Naive thymus-derived CD8-positive, alpha-beta T cell (primary cell): ENCODE results near the gene CCNY. TPM values are rescaled to one million over a fixed set of nuclear protein-coding genes. Genes with fewer than 3 reads are reported as not detected.

Experiments used
- ATAC-seq, 2 donors: fragments of 150-1000 bp; cut with Tn5 transposase in 1 of 2; sonication (Bioruptor Pico), chemical (Tn5 transposase) in 1 of 2; 1 replicate in 1 of 2; 2 replicates in 1 of 2; pipeline ENCODE4 v1.10.0; 2021; ENCODE audit warnings: mild to moderate bottlenecking in 2 of 2, moderate library complexity in 2 of 2
- POLR2A ChIA-PET: fragments of 350-600 bp; sonication (Branson Sonifier 250); formaldehyde crosslinking; loops from one replicate; lab custom pipeline; 2021; ENCODE audit warnings: antibody characterized with exemption; lab: Charles Lee
- DNase-seq, 10 donors: peaks; one replicate each; pipeline versions ENCODE4 v3.0.0 to v3.0.0-alpha.2; 2020 to 2022
- H3K27ac Mint-ChIP-seq, 10 donors: one replicate each; pipeline ENCODE4 v1.8.0; 2020 to 2022; ENCODE audit warnings: mild to moderate bottlenecking in 10 of 10, mixed read lengths in 10 of 10, moderate library complexity in 4 of 10, inconsistent platforms in 1 of 10
- H3K27me3 Mint-ChIP-seq, 5 donors: one replicate each; pipeline ENCODE4 v1.8.0; 2021 to 2022; ENCODE audit warnings: mixed read lengths in 5 of 5
- H3K36me3 Mint-ChIP-seq, 3 donors: one replicate each; pipeline ENCODE4 v1.8.0; 2020 to 2022; ENCODE audit warnings: mixed read lengths in 3 of 3, mild to moderate bottlenecking in 2 of 3, inconsistent platforms in 1 of 3
- H3K4me1 Mint-ChIP-seq, 4 donors: one replicate each; pipeline ENCODE4 v1.8.0; 2021 to 2022; ENCODE audit warnings: mixed read lengths in 4 of 4
- H3K4me3 Mint-ChIP-seq, 10 donors: one replicate each; pipeline ENCODE4 v1.8.0; 2020 to 2022; ENCODE audit warnings: mild to moderate bottlenecking in 10 of 10, mixed read lengths in 10 of 10, moderate library complexity in 6 of 10, inconsistent platforms in 1 of 10
- H3K9me3 Mint-ChIP-seq, 9 donors: one replicate each; pipeline ENCODE4 v1.8.0; 2020 to 2022; ENCODE audit warnings: mixed read lengths in 9 of 9, mild to moderate bottlenecking in 3 of 9, inconsistent platforms in 1 of 9, moderate library complexity in 1 of 9
- polyA plus RNA-seq, 3 donors: library from polyadenylated mRNA; unstranded; fragments of 300-500 nt; fragmentation: Illumina TruSeq; gene quantifications; one replicate each; pipeline ENCODE4 v1.2.3, GENCODE V29; 2021
- total RNA-seq, 8 experiments: library from RNA in 2 of 8; stranded (reverse) in 2 of 8; gene quantifications; one replicate each; pipeline ENCODE4 v1.2.3 and lab custom pipeline; 2021 to 2026

The CCNY gene
- total and polyA plus RNA-seq, 5 experiments from 2014 or later: 11.0 to 78.6 (median 25.5) TPM

- H3K4me1 Mint-ChIP-seq: peaks cover 0 to 3% (median under 1%) of the 10 kb centered on the region in 4 donors
- POLR2A ChIA-PET: no interaction called here
- H3K27ac Mint-ChIP-seq: no peak overlapping the region
- no peak for ATAC-seq
- DNase-seq: no peak
- H3K9me3 Mint-ChIP-seq: peaks cover 0 to 28% (median 14%) of the 10 kb centered on the region in 9 donors
- H3K4me3 Mint-ChIP-seq: no peak overlapping the region
- peaks cover 2 to 21% (median 2%) of the 10 kb centered on the region in 3 donors for H3K36me3 Mint-ChIP-seq
- peaks cover 7 to 35% (median 24%) of the 10 kb centered on the region in 5 donors for H3K27me3 Mint-ChIP-seq
These were observed 252.5 kb downstream of the CCNY start for GRCh38 chr10:35588836-35589235.

DNA sequence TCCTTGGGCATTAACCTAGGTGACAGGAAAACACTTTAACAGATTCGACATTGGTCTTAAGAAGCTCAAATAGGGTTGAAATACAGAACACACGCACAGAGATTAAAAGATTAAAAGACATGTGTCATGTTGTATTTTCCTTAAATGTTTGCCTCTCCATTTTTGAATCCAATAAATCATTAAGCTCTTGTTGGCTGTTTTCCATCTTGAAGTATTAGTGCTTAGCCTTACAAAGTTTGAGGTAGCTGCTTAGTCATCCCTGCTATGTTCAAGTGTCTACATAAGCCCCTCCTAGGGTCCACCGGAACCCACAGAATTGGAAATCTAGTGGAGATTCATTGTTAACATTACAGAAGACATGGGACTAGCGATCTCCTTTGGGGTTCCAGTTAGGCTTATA, 256.1 kb downstream of the CCNY start:
- DNase-seq (no peak), ATAC-seq (no peak)
- Mint-ChIP-seq H3K4me3 (no peak overlapping the region), H3K9me3 (peaks cover 0 to 28% (median 14%) of the 10 kb centered on the region in 9 donors), H3K36me3 (peaks cover 0 to 21% (median 0%) of the 10 kb centered on the region in 3 donors), H3K4me1 (peaks cover 0 to 2% (median 0%) of the 10 kb centered on the region in 4 donors), H3K27me3 (peaks cover 7 to 22% (median 15%) of the 10 kb centered on the region in 5 donors), H3K27ac (no peak overlapping the region)
- POLR2A ChIA-PET: no interaction called here

DNA sequence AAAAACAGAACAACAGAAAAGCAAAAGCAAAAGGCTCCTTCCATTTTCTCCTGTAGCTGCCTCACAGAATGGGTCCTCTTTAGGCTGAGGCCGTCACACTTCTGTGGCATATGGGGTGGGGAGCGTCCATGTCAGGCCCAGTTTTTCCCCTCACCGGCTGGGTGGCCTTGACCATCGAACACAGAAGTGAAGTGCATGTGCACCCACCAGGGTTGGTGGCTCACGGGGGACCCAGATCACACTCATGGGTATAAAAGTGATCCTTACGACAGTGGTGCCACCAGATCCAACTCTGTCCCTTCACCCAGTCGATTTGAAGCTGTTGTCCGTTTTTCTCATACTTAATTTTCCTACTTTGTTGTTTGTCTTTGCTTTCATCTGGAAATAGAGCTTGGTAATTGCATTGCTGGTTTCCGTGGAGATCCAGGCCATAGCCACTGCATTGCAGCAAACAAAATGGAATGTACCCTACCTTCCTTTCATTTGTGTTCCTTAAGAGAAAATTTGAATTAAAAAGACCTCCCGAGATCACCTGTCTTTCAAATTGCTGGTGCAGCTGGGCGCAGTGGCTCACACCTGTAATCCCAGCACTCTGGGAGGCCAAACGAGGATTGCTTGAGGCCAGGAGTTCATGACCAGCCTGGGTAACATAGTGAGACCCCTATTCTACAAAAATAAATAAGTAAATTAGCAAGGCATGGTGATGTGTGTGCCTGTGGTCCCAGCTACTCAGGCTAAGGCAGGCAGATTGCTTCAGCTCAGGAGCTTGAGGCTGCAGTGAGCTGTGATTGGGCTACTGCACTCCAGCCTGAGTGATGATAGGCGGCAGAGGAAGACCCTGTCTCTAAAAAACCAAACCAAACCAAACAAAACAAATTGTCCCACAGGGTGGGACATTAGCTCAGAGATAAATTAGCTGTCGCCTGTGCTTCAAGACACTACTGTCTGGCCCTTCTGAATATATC, 258.1 kb downstream of the CCNY start:
- Mint-ChIP-seq H3K9me3 (peaks cover 0 to 28% (median 14%) of the 10 kb centered on the region in 9 donors), H3K4me1 (no peaks in the 10 kb centered on the region), H3K27ac (no peak overlapping the region), H3K27me3 (peaks cover 12 to 30% (median 23%) of the 10 kb centered on the region in 5 donors), H3K4me3 (no peak overlapping the region), H3K36me3 (peaks cover 0 to 21% (median 0%) of the 10 kb centered on the region in 3 donors)
- ATAC-seq (no peak), DNase-seq (no peak)
- POLR2A ChIA-PET: no interaction called here

GRCh38 chr10:35595106-35595505, 258.8 kb downstream of the CCNY start:
- POLR2A ChIA-PET: no interaction called here
- ATAC-seq (no peak), DNase-seq (no peak)
- Mint-ChIP-seq H3K27me3 (peaks cover 14 to 37% (median 27%) of the 10 kb centered on the region in 5 donors), H3K36me3 (peaks cover 0 to 23% (median 0%) of the 10 kb centered on the region in 3 donors), H3K27ac (no peak overlapping the region), H3K9me3 (peaks cover 0 to 31% (median 15%) of the 10 kb centered on the region in 9 donors), H3K4me1 (no peaks in the 10 kb centered on the region), H3K4me3 (no peak overlapping the region)

DNA sequence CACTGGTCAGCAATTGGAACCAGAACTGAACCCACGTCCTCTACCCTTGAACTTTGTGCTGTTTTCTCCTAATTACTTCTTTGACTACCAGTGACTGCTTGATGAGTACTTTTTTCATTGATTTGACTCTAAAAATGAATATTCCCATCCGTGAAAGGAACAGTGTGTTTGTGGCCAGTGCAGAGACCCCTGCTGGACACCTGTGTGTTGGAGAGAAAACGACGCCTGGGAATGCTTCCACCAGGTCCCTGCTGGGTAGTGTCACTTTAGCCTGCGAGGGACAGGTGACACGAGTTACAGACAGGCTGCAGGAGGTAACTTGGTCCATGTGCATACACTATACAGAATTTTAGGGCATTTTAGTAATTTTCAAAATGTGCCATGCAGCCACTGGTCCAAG, 262.1 kb downstream of the CCNY start:
- Mint-ChIP-seq H3K36me3 (peaks cover 0 to 18% (median 3%) of the 10 kb centered on the region in 3 donors), H3K4me1 (no peaks in the 10 kb centered on the region), H3K9me3 (peaks cover 0 to 19% (median 0%) of the 10 kb centered on the region in 9 donors), H3K4me3 (no peak overlapping the region), H3K27ac (no peak overlapping the region), H3K27me3 (peaks cover 15 to 55% (median 38%) of the 10 kb centered on the region in 5 donors)
- no peak for ATAC-seq
- DNase-seq: no peak
- POLR2A ChIA-PET: no interaction called here

- POLR2A ChIA-PET: no interaction called here
- peaks cover 0 to 18% (median 3%) of the 10 kb centered on the region in 3 donors for H3K36me3 Mint-ChIP-seq
- H3K27me3 Mint-ChIP-seq: peaks cover 18 to 73% (median 37%) of the 10 kb centered on the region in 5 donors
These were observed 263.9 kb downstream of the CCNY start for GRCh38 chr10:35600193-35600592.

DNA sequence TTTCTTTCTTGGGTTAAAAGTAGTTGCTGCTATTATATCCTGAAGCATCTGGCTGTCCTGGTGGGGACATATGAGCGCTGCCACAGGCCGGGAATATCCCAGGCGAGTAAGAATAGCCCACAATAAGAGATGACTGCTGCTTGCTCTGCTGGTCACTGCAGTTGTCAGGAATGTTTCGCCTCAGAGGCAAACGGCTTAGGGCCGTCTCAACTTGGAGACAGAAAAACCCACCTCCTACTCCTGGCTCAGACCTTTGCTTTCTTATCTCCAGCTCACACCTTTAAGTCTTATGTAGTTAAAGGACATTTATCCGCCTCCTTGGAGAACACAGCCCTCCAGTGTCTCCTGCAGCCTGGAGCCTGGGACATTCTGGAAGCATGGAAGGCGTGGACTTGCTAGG, 268.9 kb downstream of the CCNY start, which contains the start of gene GJD4:
Gene GJD4 (plus strand): TSS at position 151 of the 400 bp plus-strand sequence. CDS start 227 bp downstream, at position 378.
- no peak for DNase-seq
- peaks cover 0 to 19% (median 7%) of the 10 kb centered on the region in 3 donors for H3K36me3 Mint-ChIP-seq
- H3K9me3 Mint-ChIP-seq: peaks cover 0 to 24% (median 3%) of the 10 kb centered on the region in 9 donors
- H3K27ac Mint-ChIP-seq: no peak within 1 kb of the TSS
- no peak for ATAC-seq
- POLR2A ChIA-PET: no interaction called here
- H3K27me3 Mint-ChIP-seq: peaks cover 20 to 69% (median 55%) of the 10 kb centered on the region in 5 donors
- H3K4me3 Mint-ChIP-seq: no peak within 1 kb of the TSS
- H3K4me1 Mint-ChIP-seq: peaks cover 2 to 7% (median 6%) of the 10 kb centered on the region in 4 donors

More at GRCh38 chr10:35600193-35600592, 263.9 kb downstream of the CCNY start:
- DNase-seq: no peak
- no peak overlapping the region for H3K4me3 Mint-ChIP-seq
- no peaks in the 10 kb centered on the region for H3K4me1 Mint-ChIP-seq
- peaks cover 0 to 20% (median 0%) of the 10 kb centered on the region in 9 donors for H3K9me3 Mint-ChIP-seq
- no peak for ATAC-seq
- H3K27ac Mint-ChIP-seq: no peak overlapping the region

DNA sequence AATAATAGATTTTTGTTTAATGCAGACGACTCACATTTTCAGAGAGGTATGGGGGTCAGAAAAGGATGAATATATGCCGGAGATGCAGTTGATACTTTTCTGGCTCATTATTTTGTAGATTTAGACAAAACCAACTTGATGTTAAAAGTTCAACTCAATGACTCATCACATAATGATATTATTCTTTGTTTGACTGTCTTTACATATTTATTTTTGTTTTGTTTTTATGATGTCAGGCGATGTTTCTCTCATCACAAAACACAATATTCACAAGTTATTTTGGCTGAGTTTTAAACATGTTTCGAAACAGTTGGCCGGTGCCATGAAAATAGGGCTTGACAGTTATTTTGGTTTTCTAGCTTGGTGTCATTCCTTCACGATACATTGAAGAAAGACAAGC, 270.1 kb downstream of the CCNY start:
- DNase-seq (no peak), ATAC-seq (no peak)
- POLR2A ChIA-PET: no interaction called here
- Mint-ChIP-seq H3K27ac (no peak overlapping the region), H3K36me3 (peaks cover 0 to 7% (median 4%) of the 10 kb centered on the region in 3 donors), H3K27me3 (peaks cover 15 to 68% (median 58%) of the 10 kb centered on the region in 5 donors), H3K4me3 (no peak overlapping the region), H3K9me3 (peaks cover 0 to 11% (median 3%) of the 10 kb centered on the region in 9 donors), H3K4me1 (peaks cover 2 to 7% (median 6%) of the 10 kb centered on the region in 4 donors)

- Mint-ChIP-seq H3K27me3 (peaks cover 15 to 73% (median 60%) of the 10 kb centered on the region in 5 donors), H3K36me3 (peaks cover 0 to 5% (median 4%) of the 10 kb centered on the region in 3 donors), H3K27ac (peak overlapping the region in 3 of 10 donors; percentile 0 to 80 (median 46)), H3K4me1 (peaks cover 2 to 7% (median 6%) of the 10 kb centered on the region in 4 donors), H3K9me3 (peaks cover 0 to 11% (median 3%) of the 10 kb centered on the region in 9 donors), H3K4me3 (peak overlapping the region; percentile 54 to 85 (median 78))
- ATAC-seq: peak; percentile 42 to 64
- POLR2A ChIA-PET: no interaction called here
- DNase-seq: peak in 3 of 10 donors; percentile 2 to 23 (median 8)
These were observed 271.4 kb downstream of the CCNY start for GRCh38 chr10:35607475-35608327.

DNA sequence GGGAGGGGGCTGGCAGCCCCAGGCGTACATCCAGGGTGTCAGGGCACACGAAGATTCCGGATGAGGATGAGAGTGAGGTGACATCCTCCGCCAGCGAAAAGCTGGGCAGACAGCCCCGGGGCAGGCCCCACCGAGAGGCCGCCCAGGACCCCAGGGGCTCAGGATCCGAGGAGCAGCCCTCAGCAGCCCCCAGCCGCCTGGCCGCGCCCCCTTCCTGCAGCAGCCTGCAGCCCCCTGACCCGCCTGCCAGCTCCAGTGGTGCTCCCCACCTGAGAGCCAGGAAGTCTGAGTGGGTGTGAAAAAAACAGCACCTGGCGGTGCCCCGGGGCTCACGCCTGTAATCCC, 272.0 kb downstream of the CCNY start:
- peaks cover 0 to 5% (median 4%) of the 10 kb centered on the region in 3 donors for H3K36me3 Mint-ChIP-seq
- POLR2A ChIA-PET: no interaction called here
- DNase-seq (no peak), ATAC-seq (no peak)
- peak overlapping the region in 3 of 10 donors; percentile 56 to 78 (median 73) for H3K4me3 Mint-ChIP-seq
- H3K9me3 Mint-ChIP-seq: peaks cover 0 to 8% (median 3%) of the 10 kb centered on the region in 9 donors
- peaks cover 2 to 7% (median 6%) of the 10 kb centered on the region in 4 donors for H3K4me1 Mint-ChIP-seq
- H3K27ac Mint-ChIP-seq: no peak overlapping the region
- H3K27me3 Mint-ChIP-seq: peaks cover 15 to 67% (median 55%) of the 10 kb centered on the region in 5 donors

- Mint-ChIP-seq H3K27me3 (peaks cover 15 to 73% (median 39%) of the 10 kb centered on the region in 5 donors), H3K4me3 (no peak overlapping the region), H3K27ac (peak overlapping the region in 2 of 10 donors; percentile 6 to 69), H3K4me1 (peaks cover 2 to 7% (median 6%) of the 10 kb centered on the region in 4 donors), H3K9me3 (peaks cover 0 to 7% (median 3%) of the 10 kb centered on the region in 9 donors), H3K36me3 (peaks cover 0 to 5% (median 4%) of the 10 kb centered on the region in 3 donors)
- no peak for DNase-seq
- no peak for ATAC-seq
- POLR2A ChIA-PET: no interaction called here
These were observed 275.4 kb downstream of the CCNY start for GRCh38 chr10:35611750-35612149.
